NK-92 treated with Interleukin-12 subunit alpha and Interleukin-12 subunit beta, amount 100 ng/mL, for 24 hours (cell line): ENCODE results near the gene OBP2B.
"Not testable (repeated sequence)": the region's sequence is repeated elsewhere in the genome, so short reads cannot be mapped to it uniquely, and the experiment has no call there.

ENCODE experiments used
- DNase-seq: peaks from one replicate; lab custom pipeline; 2025; lab: John Stamatoyannopoulos, UW

Gene OBP2B

DNA sequence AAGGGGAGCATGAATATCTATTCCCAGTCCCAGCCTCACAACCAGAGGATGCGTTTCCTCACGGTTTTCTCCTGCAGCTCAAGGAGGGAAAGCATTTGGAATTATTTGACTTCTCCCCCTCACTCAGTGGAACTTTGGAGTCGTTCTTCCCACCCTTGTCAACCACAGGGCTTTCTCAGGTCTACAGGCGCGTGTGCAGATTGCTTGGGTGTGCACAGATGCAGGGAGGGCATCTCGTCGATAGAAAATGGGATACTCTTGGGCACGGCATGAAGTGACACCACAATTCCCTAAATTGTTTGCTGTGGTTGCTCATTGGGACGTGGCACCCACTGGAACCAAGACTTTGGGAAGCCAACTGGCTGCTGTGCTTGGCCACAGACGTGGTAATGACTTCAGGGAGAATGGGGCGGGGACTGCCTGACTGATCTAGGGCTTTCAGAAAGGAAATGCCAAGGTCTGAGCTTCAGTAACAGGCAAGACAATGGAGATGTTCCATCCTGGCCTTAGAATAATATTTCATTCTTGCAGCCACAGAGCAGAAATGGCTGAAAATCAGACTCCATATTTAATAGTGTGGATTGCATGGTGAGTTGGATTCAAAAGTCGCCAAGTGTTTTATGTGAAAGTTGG lies 12.2 kb upstream of the OBP2B start:
- DNase-seq: no peak

DNA sequence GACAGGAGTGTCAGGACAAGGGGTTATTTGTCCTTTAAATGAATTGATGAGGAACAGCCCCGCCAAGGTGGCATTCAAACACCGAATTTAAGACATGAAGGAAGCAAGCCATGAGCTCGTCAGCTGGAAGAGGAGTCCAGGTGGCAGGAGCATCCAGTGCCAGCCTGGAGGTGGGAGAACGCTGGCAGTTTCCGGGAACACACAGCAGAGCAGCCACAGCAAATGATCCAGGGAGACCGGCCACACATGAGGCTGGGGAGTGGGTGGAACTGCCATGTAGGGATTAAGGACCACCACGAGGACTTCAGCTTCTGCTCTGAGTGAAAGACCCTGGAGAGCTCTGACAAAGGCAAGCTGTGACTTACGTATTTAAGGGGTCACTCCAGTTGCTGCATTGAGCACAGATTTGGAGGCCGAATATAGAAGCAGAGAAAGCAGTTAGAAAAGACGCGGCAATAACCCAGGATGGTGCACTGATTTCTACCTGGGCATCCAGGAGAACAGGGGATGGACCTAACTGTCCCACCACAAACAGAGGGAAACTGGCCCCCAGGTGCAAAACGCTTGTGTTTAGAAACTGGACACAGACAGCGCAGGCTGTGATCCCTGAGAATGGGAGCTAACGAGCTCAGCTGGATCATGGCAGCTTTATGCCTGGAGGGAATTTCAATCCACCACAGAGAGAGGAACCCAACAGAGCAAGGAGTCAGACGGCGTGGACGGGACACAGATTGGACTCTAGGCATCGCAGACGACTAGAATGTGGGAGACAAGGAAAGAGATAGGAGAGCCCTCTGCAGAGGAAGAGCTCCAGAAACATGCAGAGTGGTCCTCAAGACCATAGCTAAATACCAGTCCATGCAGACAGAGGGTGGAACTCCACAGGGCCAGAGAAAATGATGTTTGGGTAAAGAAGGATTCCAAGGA lies 9.3 kb upstream of the OBP2B start:
- not testable (repeated sequence) for DNase-seq

DNA sequence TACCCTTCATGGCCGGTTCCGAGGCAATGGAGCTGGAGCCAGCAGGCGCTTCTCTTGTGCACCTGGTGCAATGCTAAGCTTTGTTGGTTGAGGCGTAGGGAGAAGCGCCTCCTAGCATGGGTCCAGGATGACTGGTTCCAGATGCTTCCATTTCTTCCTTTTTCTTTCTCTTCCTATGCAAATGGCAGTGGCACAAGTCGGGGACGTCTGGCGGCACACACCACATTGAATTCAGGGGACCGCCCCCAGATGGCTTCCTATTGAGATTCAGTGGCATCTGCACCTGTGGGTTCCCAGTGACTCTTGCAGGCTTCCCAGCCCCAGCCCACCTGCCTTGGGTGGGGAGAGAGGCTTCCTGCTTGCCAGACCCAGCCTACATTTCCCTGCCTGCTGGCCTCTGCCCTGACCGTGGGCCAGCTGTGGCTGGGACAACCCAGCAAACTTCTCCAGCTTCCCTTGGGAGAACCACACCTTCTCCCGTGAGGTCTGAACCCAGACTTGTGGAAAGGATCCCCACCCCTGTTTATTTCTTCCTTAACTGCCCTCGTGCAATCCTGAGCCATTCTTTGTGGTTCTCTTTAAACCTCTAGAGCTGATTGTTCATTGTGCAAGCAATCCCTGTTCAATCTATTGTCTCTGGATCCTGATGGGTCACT lies 8.4 kb upstream of the OBP2B start:
- not testable (repeated sequence) for DNase-seq

DNA sequence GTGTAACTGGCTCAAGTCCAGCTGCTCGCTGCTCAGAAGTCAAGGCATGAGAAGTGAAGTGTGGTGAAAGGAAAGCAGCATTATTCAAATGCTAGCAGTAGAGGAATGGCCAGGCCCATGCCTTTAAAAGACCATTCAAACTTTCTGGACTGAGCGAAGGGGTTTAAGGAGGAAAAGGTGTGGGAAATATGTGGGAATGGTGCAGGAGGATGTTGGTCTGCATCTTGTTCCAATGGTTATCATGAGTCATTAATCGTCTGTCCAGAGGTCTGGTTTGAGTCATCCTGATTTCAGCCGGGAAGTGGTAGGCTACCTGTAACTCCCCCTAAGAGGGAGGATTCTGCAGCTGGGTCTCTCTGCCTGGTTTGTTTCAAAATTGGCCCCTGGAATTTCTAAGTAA lies 5.2 kb upstream of the OBP2B start:
- not testable (repeated sequence) for DNase-seq

- DNase-seq: no peak
Measured at GRCh38 chr9:133210609-133211008, 1.6 kb upstream of the OBP2B start.

DNA sequence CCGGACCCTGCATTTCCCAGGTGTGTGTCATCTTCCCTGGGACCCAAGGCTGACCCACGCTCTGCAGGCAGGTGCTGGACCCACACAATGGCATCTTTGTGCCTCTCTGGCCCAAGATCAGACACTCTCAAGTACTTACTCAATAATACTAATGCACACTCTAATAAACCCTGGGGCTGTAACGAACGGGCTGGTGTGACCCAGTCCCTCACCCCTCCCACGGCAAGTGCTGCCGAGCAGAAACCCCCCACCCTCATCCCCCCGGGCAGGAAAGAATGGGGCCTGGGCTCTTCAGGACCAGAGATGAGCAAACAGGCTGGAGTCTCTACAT lies 1.1 kb upstream of the OBP2B start:
- no peak for DNase-seq

- DNase-seq: not testable (repeated sequence)
Measured at GRCh38 chr9:133209327-133210201, 514 bp upstream of the OBP2B start.

- DNase-seq: not testable (repeated sequence)
Measured at GRCh38 chr9:133208171-133208879, 725 bp downstream of the OBP2B start.

GRCh38 chr9:133207540-133208170 lies 1.4 kb downstream of the OBP2B start:
- DNase-seq: no peak

GRCh38 chr9:133207021-133207531 lies 2.0 kb downstream of the OBP2B start:
- DNase-seq: no peak

- DNase-seq: no peak
Measured at GRCh38 chr9:133205996-133206931, 2.8 kb downstream of the OBP2B start.

GRCh38 chr9:133205481-133205887 lies 3.6 kb downstream of the OBP2B start:
- DNase-seq: not testable (repeated sequence)

- DNase-seq: no peak
Measured at GRCh38 chr9:133204993-133205336, 4.1 kb downstream of the OBP2B start.

DNA sequence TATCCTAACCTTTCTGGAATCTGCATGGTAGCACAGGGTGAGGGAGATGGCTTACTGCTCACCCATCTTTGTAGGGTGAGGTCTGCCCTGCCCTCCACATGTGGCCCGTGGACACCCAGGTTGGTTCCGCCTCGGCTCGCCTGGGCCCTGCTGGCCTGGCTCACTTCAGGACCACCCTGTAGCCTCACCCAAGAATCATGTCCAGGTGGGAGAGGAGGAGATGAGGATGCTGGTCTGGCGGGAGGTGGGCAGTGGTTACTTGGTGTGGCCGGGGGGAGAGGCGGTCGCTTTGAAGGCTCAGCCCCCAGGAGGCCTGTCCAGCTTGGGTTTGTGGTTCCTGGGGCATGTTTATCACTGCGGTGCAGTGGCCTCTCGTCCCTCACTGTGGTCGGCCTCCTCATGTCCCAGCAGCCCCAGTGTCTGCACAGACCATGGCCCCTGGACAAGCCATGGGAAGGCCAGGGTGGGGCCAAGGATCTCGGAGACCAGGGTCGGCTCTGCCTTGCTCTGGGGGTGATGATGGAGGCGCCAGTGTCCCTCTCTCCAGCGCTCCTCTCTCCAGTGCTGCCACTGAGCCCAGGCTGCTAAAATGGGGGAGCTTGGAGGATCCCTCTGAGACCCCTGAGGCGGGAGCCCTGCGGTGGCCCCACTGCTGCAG lies 4.6 kb downstream of the OBP2B start:
- no peak for DNase-seq

DNA sequence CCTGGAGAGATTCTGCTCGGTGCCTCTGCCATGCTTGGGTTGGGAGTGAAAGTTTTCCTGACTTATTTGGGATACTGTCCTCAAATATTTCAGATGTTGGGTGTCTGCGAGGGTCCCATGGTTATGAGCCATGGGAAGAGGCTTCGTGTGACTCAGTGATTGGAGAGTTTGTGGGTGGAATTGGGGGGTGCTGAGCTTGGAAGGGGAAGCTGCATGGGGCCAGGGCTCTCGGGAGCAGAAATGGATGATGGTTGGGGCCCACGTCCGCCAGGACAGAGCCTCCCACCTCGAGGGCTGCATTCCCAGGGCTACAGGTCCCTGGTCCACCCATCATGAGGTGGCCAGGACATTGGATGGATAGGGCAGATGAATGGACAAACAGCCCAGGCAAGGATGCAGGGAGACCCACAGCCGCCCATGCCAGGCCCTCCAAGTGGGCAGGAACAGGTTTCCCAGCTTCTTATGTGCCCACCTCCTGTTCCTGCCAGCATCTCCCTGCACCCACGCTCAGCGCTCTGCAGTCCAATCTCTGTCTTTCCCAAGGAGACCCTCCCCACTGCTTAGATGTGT lies 5.5 kb downstream of the OBP2B start:
- DNase-seq: no peak

GRCh38 chr9:133202688-133203453 lies 6.2 kb downstream of the OBP2B start:
- DNase-seq: no peak

GRCh38 chr9:133202145-133202513 lies 6.9 kb downstream of the OBP2B start:
- no peak for DNase-seq
